HG03103 (cell line): Measurements from ENCODE around the gene IGLL1.
"Not testable (repeated sequence)": the region's sequence is repeated elsewhere in the genome, so short reads cannot be mapped to it uniquely, and the experiment has no call there.

Experiments used
- ATAC-seq: cut with Tn5 transposase; IDR thresholded peaks from one replicate; pipeline ENCODE4 v1.9.1; 2021; ENCODE audit warnings: low read depth; ENCODE audit not compliant: unreplicated experiment

IGLL1 gene

DNA sequence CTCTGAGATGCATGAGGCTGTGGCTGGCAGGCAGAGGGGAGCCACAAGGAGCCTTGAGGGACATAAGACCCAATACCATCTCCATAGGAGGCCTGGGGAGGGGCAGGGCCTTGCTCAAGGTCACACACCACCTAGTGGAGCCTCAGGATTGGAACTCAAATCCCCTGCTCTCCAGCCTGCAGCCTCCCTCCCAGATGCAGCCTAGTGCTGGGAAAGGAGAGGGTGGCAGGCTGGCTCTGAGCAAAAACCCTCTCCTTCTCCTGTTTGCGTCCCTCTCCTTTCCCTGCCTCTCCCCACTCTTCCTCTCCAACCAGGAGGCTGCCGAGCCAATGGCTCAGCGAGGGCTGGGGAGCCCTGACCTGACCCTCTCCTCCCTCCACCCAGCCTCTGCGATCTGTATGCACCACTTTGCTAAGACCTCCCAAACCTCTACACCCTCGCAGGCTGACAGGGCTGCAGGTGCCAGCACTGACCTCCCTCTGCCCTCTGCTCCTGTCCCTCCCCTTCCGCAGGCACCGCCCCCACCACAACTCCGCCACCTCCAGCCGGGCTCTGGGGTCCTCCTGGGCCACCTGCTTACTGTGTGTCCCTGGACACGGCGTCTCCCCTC, 14.7 kb downstream of the IGLL1 start:
- ATAC-seq = no peak

DNA sequence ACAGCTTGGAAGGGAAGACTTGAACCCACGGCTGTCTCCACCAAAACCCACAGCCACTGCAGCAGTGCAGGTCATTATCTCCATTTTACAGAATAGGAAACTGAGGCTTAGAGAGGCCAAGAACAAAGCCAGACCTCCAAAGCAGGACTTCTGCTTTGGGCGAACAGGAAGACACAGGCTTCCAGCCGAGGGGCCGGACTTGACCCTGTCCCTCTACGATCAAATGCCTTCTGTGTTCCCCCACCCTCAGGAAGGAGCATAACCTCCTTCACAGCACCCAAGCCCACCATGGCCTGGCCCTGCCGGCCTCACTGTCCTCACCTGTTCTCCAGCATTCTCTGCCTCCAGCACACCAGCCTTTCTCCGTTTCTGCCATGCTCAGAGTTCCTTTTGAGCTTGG, 15.8 kb downstream of the IGLL1 start:
- ATAC-seq = no peak

DNA sequence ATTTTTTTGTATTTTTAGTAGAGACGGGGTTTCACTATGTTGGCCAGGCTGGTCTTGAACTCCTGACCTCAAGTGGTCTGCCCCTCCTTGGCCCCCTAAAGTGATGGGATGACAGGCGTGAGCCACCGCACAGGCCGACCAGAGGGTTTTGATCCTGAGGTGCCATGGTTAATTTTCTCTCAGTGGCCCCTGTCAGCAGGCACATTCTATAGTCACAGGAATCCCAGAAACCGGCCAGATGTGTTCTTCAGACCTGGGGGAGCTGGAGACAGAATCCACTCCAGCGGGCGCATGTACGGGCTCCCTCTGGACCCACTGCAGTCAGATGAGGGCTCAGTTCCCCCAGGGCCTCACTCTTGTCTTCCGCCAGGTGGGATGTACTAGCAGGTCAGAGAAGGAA, 17.0 kb downstream of the IGLL1 start:
- ATAC-seq = no peak

DNA sequence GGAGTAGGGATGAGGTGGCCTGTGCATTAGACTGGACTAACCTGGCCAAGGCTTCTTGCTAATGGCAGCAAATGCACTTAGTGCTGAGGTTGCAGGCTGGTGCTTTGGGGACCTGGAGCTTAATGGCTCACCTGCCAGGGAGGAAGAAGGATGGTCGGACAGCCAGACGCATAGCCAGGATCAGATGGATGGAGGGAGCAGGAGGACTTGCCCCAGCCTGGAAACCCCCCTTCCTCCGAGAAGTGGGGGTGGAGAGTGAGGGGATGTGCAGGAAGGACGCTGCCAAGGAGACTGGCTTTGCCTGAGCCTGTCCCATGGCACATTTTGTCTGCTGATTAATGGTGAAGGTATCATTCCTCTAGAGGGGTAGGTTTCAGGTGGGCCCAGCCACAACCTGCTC, 17.9 kb downstream of the IGLL1 start:
- ATAC-seq = no peak

DNA sequence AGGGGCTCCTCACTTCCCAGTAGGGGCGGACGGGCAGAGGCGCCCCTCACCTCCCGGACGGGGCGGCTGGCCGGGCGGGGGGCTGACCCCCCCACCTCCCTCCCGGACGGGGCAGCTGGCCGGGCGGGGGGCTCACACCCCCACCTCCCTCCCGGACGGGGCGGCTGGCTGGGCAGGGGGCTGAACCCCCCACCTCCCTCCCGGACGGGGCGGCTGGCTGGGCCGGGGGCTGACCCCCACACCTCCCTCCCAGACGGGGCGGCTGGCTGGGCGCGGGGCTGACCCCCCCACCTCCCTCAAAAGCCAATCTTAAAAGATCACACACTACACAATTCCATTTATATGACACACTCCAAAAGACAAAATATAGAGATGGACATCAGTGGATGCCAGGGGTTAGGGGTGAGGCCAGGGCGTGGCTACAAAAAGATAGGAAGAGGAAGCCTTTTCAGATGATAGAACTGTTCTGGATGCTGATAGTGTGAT, 19.0 kb downstream of the IGLL1 start:
- ATAC-seq = not testable (repeated sequence)

DNA sequence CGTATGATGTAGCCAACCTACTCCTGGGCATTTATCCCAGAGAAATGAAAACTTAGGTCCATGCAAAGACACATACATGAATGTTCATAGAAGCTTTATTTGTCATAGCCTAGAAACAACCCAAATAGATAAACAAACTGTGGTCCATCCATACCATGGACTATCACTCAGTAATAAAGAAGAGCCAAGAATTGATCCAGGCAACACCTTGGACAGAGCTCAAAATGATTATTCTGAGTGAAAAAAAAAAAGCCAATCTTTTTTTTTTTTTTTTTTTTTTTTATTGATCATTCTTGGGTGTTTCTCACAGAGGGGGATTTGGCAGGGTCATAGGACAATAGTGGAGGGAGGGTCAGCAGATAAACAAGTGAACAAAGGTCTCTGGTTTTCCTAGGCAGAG, 19.9 kb downstream of the IGLL1 start:
- ATAC-seq = not testable (repeated sequence)

DNA sequence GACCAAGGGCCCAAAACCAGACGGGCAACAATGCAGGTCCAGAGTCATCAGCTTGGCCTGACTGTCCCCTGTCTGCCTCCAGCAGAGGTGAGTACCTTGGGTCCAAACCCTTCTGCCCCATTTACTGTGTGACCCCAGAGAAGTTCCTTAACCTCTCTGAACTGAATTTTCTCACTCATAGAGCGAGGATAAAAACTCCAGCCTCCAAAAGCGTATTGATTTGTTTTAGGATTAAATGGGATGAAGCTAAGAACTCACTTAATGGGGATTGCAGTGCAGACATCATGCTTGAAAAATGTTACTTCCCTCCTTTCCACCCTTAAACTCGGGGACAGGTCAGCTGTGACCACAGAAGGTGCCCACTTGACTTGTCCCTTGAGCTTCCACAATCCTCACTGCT, 22.6 kb downstream of the IGLL1 start:
- no peak for ATAC-seq

DNA sequence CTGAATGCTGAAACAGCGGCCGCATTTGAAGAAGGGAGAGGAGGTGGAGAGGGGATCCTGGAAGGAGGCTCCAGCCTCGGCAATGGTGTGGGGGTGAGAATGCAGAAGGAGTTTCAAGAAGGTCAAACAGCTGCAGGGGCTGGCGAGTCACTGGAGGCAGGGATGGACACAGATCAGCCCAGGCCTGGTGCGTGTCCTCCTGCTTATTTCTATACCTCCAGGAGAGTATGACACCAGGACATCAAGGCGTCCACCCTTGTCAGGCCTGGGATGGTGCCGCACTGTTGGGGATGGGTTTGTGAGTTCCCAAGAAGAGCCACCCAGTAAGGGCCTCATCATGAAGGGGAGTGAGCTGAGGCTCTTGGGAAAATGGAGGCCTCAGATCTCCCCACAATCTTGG, 23.1 kb downstream of the IGLL1 start:
- no peak for ATAC-seq

DNA sequence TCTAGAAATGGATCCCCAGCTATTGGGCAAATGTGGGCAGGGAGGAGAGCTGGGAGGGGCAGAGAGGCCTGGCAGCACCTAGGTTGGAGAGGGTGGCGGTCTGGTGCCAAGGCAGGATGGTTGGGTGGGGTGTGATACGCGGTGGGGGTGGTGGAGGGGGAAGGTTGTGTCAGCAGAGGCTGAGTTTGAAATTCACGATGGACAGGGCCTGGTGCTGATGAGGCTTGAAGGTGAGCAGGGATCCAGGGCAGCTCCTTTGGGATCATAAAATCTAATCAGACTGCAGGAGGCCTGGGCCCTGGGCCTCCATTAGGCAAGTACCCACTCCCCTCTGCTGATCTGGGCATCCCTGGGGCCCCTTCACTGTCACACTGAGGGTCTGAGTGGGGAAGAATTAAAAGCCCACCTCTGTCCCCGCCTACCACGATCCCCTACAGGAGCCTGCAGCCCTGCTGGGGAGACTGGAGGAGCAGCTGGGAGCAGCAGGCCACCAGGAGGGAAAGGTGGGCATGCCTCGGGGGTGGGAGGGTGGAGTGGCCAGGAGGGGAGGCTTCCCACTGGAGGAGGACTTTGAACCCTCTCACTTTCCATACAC, 24.0 kb downstream of the IGLL1 start:
- no peak for ATAC-seq

DNA sequence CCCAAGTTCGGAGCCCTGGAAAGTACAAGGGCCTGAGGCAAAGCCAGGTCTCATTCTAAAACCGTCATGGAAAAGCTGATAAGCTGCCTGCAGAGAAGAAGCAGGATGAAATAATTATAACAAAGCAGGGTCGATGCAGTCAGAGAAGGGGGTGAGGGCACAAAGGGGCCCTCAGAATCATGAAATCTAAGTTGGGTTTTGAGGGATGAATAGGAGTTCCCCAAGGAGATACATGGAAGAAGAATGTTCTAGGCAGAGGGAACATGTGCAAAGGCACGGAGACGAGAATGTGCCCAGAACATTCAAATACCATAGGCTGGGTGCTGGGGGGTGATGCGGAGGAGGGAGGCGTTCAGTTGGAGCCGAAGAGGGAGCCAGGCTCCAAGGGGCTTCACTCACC, 25.0 kb downstream of the IGLL1 start:
- ATAC-seq = no peak

DNA sequence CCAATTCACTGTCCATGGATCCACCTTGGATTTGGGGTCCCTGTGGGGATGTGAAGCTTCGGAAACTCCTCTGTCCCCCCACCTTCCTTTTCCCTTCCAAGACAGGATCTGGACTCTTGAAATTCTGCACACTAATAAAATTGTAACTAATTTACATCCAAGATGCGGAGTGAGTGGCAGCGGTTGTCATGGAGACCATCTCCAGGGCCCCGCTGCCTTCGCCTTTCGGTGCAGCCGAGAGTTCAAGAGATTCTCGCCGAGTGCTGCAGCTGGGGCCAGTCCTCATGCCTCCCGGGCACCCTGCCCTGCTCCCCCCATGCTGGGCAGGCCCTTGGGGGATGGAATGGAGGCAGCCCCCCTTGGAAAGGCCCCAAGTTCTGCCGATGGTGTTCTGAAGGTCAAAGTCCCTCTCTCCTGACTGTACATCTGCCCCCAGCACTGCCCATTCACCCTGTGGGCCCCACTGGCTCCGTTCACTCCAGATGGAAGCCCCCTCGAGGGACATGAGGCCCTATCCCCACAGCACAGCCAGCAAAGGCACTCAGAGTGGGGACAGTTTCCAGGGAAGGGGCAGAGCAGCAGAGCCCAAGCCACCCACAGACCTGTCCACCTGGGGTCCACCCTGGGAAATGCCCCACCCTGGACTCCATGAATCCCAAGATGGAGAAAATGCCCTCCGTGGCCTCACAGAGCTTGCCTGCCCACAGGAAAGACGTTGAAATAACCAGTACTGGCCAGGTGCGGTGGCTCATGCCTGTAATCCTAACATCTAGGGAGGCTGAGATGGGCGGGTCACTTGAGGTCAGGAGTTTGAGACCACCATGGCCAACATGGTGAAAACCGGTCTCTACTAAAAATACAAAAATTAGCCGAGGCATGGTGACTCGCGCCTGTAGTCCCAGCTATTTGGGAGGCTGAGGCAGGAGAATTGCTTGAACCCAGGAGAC, 25.9 kb downstream of the IGLL1 start:
- no peak for ATAC-seq

DNA sequence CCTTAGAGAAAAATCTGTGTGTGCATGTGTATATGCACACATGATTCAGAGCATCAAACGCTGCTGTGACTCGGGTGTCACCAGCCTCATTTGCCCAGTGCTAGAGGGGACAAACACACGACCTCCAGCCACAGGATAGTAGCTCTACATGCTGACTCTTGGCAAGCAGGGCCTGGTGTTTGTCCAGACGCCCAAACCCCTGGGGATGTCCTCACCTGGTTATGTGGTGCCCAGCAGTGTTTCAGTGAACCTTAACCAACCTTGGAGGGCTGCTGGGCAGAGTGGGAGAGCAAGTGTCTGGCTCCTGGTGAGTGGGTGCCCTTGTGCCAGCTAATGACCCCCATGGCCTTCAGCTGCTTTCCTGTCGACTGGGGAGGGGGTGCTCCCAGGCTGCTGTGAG, 26.7 kb downstream of the IGLL1 start:
- ATAC-seq = no peak

DNA sequence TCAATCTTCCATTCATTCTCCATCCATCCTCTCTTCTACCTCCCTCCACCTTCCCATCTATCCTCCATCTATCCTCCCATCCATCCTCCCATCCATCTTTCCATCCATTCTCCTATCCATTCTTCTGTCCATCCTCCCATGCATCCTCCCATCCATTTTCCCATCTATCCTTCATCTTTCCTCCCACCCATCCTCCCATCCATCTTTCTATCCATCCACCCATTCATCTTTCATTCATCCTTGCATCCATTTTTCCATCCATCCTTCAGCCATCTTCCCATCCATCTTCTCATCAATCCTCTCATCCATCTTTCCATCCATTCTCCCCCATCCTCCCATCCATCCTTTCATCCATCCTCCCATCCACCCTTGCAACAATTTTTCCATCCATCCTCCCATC, 27.5 kb downstream of the IGLL1 start:
- ATAC-seq = no peak

DNA sequence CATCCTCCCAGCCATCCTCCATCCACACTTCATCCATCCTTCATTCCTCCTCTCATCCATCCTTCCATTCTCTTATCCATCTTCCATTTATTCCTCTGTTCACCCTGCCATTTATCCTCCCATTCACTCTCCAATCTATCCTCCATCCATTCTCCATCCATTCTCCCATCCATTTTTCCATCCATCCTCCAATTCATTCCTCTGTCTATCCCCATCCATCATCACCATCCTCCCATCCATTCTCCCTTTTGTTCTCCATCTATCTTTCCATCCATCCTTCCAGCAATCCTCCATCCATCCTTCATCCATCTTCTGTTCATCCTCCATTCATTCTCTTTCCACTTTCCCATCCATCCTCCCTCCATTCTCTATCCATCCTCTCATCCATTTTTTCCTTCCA, 28.7 kb downstream of the IGLL1 start:
- no peak for ATAC-seq

DNA sequence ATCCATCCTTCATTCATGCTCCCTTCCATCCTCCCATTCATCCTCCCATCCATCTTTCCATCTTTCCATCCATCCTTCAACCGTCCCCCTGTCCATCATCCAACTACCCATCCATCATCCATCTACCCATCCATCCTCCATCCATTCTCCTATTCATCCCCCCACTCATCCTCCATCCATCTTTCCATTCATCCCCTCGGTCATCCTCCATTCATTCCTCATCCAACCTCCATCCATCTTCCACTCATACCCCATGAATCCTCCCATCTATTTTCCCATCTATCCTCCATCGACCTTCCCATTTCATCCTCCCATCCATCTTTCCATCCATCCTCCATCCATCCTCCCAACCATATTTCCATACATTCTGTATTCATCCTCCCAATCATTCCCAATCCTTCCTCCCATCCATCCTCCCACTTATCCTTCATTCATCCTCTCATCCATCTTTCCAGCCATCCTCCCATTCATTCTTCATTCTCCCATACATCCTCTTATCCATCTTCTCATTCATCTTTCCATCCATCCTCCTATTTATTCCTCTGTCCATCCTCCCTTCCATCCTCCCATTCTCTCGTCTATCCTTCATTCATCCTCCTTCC, 29.9 kb downstream of the IGLL1 start:
- ATAC-seq = no peak

DNA sequence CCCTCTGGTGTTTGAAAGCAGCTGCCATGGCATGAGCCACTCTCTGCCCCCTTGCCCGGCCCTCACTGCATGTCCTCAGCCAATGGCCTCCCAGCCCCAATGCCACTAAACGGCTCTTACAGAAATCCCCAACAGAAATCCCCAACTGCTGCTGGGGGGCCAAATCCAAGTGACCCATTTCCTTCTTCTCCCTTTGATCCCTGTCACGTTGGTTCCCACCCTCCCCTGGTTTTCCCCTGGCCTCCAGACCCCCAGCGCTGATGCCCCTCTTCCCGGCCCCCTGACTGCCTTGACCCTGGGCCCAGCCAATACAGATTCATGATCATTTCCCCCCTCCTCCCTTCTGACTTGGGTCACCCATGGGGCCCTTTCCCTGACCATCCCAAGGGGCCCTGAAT, 30.9 kb downstream of the IGLL1 start:
- no peak for ATAC-seq

DNA sequence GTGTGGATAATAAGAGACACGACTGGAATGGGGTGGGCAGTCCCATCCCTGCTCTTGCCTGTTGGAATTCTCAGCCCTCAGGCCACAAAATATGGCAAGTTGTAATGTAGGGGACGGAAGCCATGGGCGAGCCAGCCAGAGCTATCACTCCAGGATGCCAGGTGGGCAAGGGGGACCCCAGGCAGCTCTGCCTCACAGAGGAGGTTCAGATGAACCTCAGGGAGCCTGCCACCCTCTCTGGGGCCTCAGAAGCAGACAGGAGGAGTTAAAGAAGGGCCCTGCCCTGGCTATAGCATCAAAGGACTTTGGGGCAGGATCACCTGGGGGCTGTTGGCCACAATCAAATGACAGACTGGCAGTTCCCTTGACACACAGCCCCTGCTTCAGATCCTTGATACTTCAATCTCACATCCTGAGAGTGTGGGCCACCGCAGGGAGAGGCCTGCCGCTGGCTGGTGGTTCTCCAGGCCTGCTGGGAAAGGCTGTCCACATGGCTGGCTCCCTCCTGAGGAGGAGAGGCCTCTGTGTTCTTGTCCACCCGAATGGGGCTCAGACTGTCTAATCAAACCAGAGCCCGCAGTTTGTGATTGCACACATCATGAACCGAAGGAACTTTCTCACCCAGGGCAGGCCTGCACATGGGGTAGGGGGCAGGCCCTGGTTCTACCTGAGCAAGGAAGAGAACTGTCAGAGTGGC, 31.4 kb downstream of the IGLL1 start:
- no peak for ATAC-seq

DNA sequence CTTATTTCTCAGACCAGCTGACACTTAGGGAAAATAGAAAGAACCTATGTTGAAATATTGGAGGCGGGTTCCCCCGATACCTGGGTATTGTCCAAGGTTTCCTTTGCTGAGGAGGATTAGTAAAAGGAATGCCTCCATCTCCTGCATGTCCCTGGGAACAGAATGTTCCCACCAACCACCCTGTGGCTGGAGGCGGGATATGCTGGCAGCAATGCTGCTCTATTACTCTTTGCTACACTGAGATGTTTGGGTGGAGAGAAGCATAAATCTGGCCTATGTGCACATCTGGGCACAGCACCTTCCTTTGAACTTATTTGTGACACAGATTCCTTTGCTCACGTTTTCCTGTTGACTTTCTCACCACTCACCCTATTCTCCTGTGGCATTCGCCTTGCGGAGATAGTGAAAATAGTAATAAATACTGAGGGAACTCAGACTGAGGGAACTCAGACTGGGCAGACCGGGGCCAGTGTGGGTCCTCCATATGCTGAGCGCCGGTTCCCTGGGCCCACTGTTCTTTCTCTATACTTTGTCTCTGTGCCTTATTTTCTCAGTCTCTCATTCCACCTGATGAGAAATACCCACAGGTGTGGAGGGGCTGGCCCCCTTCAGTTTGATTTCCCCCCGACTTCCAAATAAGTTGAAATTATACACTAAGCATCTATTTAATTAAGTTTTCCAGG, 32.1 kb downstream of the IGLL1 start:
- ATAC-seq = no peak

DNA sequence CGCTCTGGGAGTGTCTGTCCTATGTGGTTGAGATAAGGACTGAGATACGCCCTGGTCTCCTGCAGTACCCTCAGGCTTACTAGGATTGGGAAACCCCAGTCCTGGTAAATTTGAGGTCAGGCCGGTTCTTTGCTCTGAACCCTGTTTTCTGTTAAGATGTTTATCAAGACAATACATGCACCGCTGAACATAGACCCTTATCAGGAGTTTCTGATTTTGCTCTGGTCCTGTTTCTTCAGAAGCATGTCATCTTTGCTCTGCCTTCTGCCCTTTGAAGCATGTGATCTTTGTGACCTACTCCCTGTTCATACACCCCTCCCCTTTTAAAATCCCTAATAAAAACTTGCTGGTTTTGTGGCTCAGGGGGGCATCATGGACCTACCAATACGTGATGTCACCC, 32.7 kb downstream of the IGLL1 start:
- not testable (repeated sequence) for ATAC-seq

DNA sequence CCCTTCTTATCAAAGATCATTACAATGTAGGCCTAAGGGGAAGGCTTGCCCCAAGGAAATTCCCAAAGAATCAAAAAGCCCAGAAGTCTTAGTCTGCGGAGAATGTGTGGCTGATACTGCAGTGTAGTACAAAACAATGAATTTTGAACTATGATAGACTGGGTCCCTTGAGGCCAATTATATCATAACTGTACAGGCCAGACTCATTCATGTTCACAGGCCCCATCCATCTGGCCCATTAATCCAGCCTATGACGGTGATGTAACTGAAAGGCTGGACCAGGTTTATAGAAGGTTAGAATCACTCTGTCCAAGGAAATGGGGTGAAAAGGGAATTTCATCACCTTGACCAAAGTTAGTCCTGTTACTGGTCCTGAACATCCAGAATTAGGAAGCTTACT, 35.2 kb downstream of the IGLL1 start:
- no peak for ATAC-seq
